H7 (cell line): Measurements from ENCODE around the gene CAVIN2. TPM values are rescaled to one million over a fixed set of nuclear protein-coding genes. Genes with fewer than 3 reads are reported as not detected.

ENCODE experiments used
- DNase-seq: peaks from one replicate; pipeline ENCODE4 v3.0.0; 2012
- H3K27me3 ChIP-seq: 2 replicates; pipeline ENCODE4 v1.6.0; 2011; ENCODE audit warnings: mild to moderate bottlenecking, low read length; ENCODE audit not compliant: control insufficient read depth, insufficient read depth
- H3K36me3 ChIP-seq: replicated peaks from 2 replicates; pipeline ENCODE4 v1.5.1; 2011; ENCODE audit warnings: low read length; ENCODE audit not compliant: control insufficient read depth, insufficient read depth
- H3K4me3 ChIP-seq: 2 replicates; pipeline ENCODE4 v1.5.1; 2011; ENCODE audit warnings: low read depth, mild to moderate bottlenecking, control low read depth, low read length, moderate library complexity; ENCODE audit not compliant: insufficient read depth
- total RNA-seq: library from RNA; depleted of rRNA; stranded (reverse); fragments of >200 nt; shearing (Covaris generic); gene quantifications from 2 replicates; pipeline ENCODE4 v1.2.3, GENCODE V29; 2014; rRNA removed

Gene CAVIN2, protein sequence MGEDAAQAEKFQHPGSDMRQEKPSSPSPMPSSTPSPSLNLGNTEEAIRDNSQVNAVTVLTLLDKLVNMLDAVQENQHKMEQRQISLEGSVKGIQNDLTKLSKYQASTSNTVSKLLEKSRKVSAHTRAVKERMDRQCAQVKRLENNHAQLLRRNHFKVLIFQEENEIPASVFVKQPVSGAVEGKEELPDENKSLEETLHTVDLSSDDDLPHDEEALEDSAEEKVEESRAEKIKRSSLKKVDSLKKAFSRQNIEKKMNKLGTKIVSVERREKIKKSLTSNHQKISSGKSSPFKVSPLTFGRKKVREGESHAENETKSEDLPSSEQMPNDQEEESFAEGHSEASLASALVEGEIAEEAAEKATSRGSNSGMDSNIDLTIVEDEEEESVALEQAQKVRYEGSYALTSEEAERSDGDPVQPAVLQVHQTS
- 0.03 TPM in 1 of 2 replicates, not detected in the other for total RNA-seq

DNA sequence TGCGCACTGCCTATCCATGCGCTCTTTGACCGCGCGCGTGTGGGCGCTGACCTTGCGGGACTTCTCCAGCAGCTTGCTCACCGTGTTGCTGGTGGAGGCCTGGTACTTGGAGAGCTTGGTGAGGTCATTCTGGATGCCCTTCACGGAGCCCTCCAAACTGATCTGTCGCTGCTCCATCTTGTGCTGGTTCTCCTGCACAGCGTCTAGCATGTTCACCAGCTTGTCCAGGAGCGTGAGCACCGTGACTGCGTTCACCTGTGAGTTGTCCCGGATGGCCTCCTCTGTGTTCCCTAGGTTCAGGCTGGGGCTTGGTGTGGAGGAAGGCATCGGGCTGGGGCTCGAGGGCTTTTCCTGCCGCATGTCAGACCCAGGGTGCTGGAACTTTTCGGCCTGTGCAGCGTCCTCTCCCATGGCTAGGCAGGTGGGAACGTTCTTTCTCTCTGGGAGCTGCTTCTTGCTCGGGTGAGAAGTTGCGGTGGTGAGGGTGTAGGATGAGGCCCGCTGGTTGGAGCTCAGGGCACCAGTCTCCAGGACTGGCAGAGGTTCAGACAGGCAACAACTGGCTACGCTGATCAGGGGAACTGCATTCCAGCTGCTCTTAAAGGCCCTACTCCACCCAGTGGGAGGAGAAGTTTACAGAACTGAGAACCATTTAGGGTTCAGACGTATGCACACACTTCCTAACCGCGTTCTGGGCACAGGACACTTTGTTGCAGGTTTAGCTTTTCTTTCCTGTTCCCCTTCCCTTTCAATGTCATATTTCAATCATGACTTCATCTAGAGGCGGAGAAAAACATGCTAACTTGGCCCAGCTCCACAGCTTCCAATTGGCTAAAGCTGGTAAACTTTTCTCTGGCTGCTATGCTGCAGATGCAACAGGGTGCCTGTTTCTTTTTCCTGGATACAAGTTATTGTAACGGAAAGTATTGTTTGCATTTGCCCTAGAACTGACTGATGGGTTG, at the start of gene CAVIN2:
Gene CAVIN2, minus strand, starts transcription at position 574 of the 962 bp plus-strand sequence. Its CDS starts 163 bp downstream, at position 411.
- no peak for DNase-seq
- no peak within 1 kb of the TSS for H3K4me3 ChIP-seq
- H3K36me3 ChIP-seq = no peaks in the 10 kb centered on the region
- no peaks in the 10 kb centered on the region for H3K27me3 ChIP-seq

DNA sequence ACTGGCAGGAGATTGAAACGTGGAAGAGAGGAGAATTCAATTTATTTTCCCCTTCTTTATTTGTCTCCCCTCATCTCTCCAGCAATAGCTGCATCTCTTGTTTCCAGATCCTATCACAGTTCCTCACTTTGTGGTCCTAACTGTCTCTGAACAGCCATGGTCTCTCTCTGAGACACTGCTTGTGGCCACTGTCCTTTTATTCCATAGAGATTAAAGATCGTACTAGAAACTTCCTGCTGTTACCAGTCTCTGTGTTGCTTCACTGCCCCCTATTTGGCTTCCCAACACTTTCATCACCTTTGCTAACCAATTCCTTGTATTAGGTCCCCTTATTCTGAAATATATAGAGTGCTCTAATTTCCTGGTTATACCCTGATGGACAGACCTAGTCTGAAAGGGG, 48.9 kb upstream of the CAVIN2 start:
- no peak overlapping the region for H3K4me3 ChIP-seq
- no peak for DNase-seq
- H3K36me3 ChIP-seq = no peaks in the 10 kb centered on the region
- no peaks in the 10 kb centered on the region for H3K27me3 ChIP-seq

GRCh38 chr2:191895195-191895594, 48.3 kb upstream of the CAVIN2 start:
- Histone ChIP-seq H3K4me3 (no peak overlapping the region), H3K36me3 (no peaks in the 10 kb centered on the region), H3K27me3 (no peaks in the 10 kb centered on the region)
- no peak for DNase-seq

DNA sequence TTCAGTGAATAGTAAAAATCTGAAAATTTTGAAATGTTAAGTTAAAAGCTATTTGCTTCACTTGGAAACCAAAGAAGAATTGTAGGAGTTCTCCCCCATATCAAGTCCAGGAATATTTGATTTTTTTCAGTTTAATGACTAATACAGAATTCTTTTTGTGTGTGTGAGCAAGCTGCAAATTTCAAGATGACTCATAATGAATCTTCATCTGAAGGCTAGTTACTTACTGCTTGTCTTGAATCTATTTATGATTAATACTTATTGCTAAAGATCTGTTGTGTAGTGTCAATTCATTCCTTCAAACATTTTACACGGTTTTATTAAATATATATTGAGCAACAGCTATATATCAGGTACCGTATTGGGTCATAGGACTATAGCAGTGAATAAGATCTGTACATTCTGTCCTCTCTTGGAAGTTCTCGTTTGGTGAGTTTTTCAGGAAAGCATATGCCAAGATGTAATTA, 47.8 kb upstream of the CAVIN2 start:
- no peak for DNase-seq
- Histone ChIP-seq H3K4me3 (no peak overlapping the region), H3K27me3 (no peaks in the 10 kb centered on the region), H3K36me3 (no peaks in the 10 kb centered on the region)

- no peak overlapping the region for H3K4me3 ChIP-seq
- no peaks in the 10 kb centered on the region for H3K36me3 ChIP-seq
- no peaks in the 10 kb centered on the region for H3K27me3 ChIP-seq
- DNase-seq = no peak
These were observed 45.5 kb upstream of the CAVIN2 start for GRCh38 chr2:191892391-191892790.

- H3K4me3 ChIP-seq = no peak overlapping the region
- no peaks in the 10 kb centered on the region for H3K36me3 ChIP-seq
These were observed 44.8 kb upstream of the CAVIN2 start for GRCh38 chr2:191891656-191892055.

GRCh38 chr2:191889931-191890330, 43.0 kb upstream of the CAVIN2 start:
- H3K27me3 ChIP-seq = no peaks in the 10 kb centered on the region
- H3K4me3 ChIP-seq = no peak overlapping the region
- H3K36me3 ChIP-seq = no peaks in the 10 kb centered on the region
- DNase-seq = no peak

More at GRCh38 chr2:191891656-191892055, 44.8 kb upstream of the CAVIN2 start:
- H3K27me3 ChIP-seq = no peaks in the 10 kb centered on the region
- DNase-seq = no peak

GRCh38 chr2:191888400-191889166, 41.7 kb upstream of the CAVIN2 start:
- no peak overlapping the region for H3K4me3 ChIP-seq
- H3K27me3 ChIP-seq = no peaks in the 10 kb centered on the region
- no peak for DNase-seq
- H3K36me3 ChIP-seq = no peaks in the 10 kb centered on the region

DNA sequence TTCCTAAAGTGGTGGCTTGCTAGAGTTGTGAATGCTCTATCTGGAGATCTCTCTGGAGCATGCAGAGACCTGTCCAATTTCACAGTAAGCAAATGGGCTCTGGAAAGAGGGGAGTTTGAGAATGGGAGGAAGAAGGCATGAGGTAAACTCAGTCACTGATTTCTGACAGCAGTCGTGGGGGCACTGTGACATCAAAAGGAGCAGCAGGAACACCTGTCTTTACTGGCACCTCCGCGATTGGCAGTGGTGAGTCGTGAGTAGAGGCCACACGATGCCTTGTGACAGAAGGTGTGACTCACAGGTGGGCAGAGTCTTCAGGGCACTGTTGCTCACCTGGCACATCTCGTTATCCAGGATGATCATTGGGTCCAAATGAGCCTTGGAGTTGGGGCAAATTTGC, 38.8 kb upstream of the CAVIN2 start:
- Histone ChIP-seq H3K4me3 (no peak overlapping the region), H3K27me3 (no peaks in the 10 kb centered on the region), H3K36me3 (no peaks in the 10 kb centered on the region)
- no peak for DNase-seq

DNA sequence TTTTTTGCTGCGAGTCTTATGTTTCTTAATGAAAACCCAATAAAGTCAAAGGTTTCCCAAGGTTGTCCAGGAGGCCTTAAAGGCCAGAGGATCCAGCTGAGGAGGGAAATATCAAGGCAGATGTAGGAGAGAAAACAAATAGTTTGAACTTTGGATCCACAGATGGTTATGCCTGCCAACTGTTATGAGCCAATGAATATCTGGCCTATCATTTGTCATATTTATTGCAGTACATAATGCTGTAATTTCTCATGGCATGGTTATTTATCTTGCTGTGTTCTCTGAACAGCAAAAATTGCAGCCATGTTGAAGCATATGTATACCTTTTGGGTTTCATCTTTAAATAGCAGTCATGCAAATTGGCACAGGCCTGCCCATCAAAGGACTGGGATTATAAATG, 38.2 kb upstream of the CAVIN2 start:
- no peaks in the 10 kb centered on the region for H3K36me3 ChIP-seq

GRCh38 chr2:191881982-191882816, 35.3 kb upstream of the CAVIN2 start:
- Histone ChIP-seq H3K4me3 (no peak overlapping the region), H3K27me3 (no peaks in the 10 kb centered on the region), H3K36me3 (no peaks in the 10 kb centered on the region)
- DNase-seq = no peak

More for the DNA sequence above, 38.2 kb upstream of the CAVIN2 start:
- H3K27me3 ChIP-seq = no peaks in the 10 kb centered on the region
- no peak overlapping the region for H3K4me3 ChIP-seq
- DNase-seq = no peak

GRCh38 chr2:191878548-191879279, 31.8 kb upstream of the CAVIN2 start:
- Histone ChIP-seq H3K27me3 (no peaks in the 10 kb centered on the region), H3K4me3 (no peak overlapping the region), H3K36me3 (no peaks in the 10 kb centered on the region)
- no peak for DNase-seq

GRCh38 chr2:191877875-191878274, 31.0 kb upstream of the CAVIN2 start:
- no peak for DNase-seq
- Histone ChIP-seq H3K27me3 (no peaks in the 10 kb centered on the region), H3K4me3 (no peak overlapping the region), H3K36me3 (no peaks in the 10 kb centered on the region)
